GM18520 (cell line): ENCODE results near the gene IL21R.
"Not testable (repeated sequence)": the region's sequence is repeated elsewhere in the genome, so short reads cannot be mapped to it uniquely, and the experiment has no call there.

Experiments used
- ATAC-seq: cut with Tn5 transposase; IDR thresholded peaks from one replicate; pipeline ENCODE4 v1.9.1; 2021; ENCODE audit not compliant: unreplicated experiment

Gene IL21R

DNA sequence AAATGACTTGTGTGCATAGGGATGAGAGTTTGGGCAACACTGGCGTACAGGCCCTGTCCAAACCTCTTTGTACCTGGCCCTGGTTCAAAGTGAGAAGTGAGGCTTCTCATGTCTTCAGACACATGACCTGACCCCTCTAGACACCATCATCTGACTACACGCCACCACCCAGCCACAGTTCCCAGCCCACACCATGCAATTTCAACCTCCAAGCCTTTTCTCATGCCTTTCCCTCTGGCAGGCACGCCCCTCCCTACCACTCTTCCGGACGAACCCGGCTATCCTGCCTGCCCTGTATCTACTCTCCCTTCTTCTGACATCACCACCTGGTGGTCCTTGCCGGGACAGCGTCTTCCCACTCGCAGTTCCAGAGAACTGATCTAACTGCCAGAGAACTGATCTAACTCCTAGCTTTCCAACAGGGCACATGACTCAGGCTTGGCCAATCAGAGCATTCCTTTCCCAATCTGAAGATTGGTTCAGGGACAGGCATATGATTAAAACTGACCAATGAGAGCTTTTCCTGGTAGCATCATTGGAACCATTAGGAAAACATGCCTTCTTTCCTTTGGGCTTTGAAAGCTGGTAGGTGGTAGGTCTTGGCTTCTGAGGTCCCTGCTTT is 27.1 kb upstream of the IL21R start:
- ATAC-seq, result no peak

DNA sequence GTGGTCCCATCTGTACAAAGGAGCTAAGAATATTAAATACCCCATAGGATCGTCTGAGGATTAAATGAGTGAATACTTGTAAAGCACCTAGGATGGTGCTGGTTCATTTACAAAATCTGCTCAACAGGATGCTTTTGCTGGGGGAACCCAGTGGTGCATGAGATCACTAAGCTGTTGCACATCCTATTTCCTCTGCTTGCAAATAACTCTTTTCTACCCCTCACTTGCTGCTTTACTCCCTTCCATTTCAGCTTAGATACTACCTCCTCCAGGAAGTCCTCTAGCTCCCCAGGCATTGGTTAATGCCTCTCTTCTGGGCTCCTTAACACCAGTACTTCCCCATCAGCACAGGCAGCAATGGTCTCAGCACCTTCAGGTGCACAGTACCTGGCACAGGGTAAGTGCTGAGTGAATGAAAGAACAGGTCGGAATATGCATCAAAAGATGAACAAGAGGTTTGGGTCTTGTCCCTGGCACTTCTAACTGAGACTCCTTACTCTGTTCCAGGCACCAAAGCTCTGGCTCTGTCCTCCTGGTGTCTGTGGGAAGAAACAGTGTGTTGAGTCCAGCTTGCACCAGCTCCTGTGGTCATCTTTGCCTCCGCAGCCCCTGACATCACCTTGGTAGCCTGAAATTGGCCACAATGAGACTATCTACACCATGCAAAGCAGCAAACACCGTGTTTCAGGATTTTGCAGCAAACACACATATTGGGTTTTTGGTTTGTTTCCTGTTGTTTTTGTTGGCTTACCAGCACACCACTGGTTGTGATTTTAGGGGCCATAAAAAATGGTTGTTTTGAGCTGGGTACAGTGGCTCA is 24.1 kb upstream of the IL21R start:
- no peak for ATAC-seq

DNA sequence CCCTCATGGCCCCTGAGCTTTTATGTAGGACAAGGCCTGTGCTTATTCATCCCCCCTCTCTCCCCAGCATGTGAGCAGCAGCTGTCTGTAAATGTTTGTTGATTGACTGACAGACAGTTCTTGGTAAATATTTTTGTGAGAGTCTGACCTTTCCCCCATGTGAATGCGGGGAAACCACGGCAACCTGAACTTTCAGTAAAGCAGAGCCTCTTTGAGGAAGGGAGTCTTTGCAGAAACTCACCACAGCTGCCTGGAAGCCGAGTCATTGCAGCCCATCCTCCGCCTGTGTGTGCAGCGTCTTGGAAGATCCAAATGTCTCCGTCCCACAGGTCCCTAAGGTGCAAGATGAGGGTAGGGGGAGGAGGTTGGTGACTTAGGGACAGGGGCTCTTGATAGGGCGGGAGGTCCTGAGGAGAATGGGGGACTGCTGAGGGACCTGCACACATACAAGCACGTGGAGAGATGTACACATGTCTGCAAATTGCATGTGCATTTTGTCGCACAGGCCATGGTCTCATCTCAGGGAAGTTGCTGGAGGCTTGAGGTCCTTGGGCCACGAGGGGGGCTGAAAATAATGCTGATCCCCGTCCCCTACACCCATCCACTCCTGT is 23.0 kb upstream of the IL21R start:
- ATAC-seq, result no peak

DNA sequence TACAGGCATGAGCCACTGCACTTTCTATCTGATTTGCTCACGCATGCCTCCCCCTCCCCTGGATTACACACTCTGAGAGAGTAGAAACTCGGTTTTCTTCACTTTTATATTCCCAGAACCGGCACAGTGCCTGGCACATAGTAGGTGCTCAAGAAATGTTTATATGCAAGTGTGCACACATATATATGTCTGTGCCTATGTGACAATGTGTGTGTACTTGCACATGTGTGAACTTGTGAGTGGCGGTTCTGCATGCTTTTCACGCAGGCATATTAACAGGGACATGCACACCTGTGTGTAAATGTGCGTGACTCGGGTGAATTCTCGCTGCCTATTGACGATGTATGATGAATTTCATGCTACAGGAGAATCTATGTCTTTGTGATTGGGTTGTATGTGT is 22.1 kb upstream of the IL21R start:
- ATAC-seq, result no peak

DNA sequence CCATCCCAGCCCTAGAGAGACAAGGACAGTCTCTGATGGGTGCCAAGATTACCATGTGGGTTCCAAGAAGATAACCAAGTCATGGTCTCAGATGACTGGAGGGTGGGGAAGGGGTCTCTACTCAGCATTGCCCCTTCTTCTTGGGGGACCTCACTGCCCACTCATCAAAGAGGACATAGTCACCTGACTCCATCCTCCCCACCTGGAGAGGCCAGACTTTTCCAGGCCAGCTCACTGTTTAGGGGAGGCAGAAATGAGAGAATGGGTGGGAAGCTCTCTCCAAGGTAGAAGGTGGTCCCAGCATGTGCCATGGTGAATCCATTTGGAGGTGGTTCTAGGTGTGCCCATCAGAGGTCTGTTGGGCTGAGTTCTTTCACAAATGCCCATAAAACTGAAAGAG is 20.7 kb upstream of the IL21R start:
- no peak for ATAC-seq

DNA sequence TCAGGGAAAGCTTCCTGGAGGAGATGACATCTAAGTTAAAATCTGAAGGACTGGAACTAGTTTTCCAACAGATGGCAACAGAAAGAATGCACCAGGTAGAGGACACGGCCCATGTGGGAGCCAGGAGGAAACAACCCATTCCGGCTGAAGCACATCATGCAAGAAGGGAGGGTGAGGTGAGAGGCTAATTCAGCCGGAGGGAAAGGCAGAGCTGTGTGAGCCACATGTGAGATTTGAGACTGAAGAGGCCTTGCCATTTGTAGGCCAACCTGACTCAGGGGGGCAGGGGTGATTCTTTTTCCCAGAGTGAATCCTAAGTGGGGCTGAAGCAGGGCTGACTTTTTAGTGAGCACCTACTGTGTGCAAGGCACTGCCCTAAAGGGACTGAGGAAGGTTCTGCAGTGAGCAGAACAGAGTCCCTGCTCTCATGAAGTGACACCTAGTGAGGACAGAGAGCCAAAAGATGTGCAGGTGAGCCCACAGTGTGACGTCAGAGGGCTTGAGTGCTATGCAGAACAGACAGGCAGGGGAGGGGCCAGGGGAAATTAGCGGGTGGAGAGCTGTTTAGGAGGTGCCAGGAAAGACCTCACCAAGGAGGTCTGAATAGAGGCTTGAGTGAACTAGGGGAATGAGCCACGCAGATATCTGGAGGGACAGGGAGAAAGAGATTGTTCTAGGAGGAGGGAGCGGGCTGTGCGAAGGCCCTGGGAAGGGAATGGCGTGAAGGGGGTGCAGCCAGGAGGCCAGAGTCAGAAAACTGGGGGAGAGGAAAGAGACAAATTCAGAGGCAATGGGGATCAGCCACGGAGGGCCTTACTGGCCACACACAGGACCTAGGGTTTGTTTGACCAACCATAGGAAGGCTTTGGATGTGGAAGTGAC is 19.8 kb upstream of the IL21R start:
- ATAC-seq, result no peak

DNA sequence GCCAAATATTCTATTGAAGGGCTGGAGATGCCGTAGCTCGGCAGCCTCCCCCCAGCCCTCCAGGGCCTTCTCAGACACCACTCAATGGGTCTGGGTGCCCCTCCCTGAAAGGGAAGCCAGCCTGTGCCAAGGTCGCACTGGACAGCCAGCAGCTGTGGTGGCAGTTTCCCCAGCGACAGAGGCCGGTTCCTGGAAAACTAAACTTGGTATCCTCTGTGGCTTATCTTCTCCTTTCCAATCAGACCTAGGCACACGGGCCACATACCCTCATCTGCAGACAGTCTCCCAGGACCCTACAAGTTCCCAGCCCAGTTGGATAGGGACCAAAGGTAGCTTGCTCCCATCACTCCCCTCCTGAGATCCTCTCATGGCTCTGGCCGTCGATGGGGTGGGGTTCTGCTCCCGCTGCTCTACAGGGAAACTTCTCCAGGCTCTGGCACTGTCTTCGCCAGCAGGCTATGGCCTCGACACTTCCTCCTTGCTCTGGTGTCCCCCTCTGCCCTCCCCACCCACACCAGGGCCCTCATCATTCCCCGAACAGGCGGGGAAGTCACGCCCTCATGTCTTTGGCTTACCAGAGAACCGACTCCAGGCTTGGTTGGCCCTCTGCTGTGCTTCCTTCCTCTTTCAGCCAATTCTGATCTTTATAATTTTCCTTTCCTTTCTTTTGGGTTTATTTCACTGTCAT is 18.3 kb upstream of the IL21R start:
- no peak for ATAC-seq

DNA sequence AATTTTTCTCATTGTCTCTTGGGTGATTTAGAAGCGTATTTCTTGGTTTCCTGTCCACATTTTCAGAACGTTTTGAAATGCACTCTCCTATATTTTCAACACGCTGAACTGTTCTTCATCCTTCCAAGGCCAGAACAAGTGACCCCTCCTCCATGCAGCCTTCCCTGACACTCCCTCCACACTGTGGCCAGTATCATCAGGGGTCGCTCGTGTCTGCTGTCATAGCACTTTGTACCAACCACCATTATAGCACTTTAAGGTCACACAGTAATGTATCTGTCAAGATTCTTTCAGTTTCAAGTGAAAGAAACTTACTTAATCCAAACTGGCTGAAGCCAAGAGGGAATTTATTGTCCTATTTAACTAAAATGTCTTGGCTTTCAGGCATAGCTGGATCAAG is 17.5 kb upstream of the IL21R start:
- ATAC-seq, result no peak

DNA sequence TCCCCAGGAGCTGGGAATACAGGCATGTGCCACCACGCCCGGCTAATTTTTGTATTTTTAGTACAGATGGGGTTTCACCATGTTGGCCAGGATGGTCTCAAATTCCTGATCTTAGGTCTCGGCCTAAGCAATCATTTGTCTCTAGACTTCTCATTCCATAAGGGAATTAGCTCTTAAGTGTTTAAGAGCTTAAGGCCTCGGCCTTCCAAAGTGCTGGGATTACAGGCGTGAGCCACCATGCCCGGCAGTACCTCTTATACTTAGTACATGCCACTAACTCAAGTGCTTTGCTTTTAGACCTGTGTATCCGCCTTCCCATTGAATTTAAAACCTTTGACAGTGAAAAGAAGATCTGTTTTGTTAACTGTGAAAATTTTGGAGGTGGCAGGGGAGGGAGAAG is 16.6 kb upstream of the IL21R start:
- no peak for ATAC-seq

DNA sequence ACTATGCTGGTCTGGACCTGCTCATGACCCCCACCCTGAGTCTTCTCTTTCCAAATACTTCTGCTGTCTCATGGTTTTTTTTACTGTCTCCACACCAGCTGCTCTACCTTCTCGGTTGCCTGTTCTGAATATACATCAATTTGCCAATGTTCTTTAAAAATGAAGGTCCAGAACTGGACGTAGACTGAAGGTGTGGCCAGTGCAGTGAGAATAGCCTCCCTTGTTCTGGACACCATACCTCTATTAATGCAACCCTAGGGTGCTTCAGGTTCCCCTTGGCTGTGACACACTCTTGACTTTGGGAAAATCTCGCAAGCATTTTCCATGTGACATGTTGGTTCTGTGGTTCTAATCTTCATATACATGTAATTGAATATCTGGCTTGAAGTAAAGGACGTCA is 15.3 kb upstream of the IL21R start:
- ATAC-seq, result no peak

DNA sequence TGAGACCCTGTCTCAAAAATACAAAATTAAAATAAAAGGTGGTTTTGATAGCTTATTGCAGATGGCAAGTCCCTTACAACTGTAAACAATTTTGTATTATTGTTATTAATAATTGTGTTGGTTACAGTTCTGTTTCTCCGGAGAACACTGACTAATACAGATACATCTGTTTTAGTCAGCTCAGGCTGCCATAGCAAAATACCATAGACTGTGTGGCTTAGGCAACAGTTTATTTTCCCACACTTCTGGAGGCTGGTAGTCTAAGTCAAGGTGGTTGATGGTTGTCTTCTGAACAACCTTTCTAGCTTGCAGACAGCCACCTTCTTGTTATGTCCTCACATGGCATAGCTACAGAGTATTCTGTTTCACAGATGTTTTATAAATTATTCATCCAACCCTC is 14.2 kb upstream of the IL21R start:
- ATAC-seq, result peak; percentile 92

DNA sequence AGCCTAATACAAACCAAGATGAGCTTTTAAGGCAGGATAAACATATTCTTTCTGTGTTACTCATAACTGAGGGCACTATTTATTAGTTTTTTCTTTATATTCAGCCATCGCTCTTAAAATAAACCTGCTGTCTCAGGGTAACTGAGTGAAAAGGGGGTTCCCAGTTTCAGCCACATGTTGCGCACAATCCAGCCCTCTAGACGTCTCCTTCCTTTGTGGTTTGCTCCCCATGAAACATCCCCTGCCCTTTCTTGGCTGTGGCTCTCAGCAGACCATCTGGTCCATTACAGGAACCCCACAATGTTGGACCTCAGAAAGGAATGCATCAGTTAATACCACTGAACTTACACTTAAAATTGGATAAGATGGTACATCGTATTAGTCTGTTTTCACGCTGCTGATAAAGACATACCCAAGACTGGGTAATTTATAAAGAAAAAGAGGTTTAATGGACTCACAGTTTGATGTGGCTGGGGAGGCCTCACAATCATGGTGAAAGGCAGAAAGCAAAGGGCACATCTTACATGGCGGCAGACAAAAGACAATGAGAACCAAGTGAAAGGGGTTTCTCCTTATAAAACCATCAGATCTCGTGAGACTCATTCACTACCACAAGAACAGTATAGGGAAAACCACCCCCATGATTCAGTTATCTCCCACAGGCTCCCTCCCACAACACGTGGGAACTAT is 12.6 kb upstream of the IL21R start:
- ATAC-seq, result no peak

DNA sequence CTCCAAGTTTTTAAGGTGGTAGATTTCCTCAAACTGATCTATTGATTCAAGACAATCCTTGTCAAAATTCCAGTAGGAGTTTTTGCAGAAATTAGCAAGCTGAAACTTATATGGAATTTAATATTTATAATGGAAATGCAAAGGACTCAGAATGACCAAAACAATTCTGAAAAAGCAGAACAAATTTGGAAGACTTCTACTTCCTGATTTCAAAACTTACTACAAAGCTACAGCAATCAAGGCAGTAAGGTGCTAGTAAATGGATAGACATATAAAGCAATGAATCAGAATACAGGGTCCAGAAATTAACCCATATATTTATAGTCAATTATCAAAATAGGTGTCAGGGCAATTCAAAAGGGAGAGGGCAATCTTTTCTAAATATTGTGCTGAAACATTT is 11.8 kb upstream of the IL21R start:
- ATAC-seq, result no peak

DNA sequence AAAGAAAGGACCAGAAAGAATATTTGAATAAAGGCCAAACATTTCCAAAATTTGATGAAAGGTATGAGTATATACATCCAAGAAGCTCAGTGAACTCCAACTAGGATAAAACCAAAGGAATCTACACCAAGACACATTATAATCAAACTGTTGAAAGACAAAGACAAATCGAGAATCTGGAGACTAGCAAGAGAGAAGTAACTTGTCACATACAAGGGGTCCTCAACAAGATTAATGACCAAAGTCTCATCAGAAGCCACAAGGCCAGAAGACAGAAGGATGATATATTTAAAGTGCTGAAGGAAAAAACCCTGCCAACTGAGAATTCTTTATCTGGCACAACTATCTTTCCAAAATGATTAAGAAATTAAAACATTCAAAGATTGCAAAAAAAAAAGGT is 9.3 kb upstream of the IL21R start:
- no peak for ATAC-seq

DNA sequence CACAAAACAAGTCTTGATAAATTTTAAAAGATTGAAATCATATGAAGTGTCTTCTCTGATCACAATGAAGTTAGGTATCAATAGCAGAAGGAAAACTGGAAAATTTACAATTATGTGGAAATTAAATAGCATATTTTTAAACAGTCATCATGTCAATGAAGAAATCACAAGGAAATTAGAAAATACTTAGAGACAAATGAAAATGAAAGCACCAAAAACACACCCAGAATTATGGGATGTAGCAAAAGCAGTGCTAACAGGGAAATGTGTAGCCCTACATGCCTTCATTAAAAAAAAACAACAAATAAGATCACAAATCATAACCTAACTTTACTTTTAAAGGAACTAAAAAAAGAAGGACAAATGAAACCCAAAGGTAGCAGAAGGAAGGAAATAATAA is 7.5 kb upstream of the IL21R start:
- no peak for ATAC-seq

DNA sequence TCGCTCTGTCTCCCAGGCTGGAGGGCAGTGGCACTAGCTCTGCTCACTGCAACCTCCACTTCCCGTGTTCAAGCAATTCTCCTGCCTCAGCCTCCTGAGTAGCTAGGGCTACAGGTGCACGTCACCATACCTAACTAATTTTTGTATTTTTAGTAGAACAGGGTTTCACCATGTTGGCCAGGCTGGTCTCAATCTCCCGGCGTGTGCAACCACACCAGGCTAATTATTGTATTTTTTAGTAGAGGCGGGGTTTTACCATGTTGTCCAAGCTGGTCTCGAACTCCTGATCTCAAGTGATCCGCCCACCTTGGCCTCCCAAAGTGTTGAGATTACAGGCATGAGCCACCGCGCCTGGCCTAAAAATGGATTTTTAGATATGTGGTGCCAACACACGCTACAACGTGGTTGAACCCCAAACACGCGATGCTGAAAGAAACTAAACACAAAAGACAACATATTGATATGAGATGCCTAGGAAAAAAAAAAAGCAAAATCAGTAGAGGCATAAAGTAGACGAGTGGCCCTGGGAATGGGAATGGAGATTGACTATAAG is 3.6 kb upstream of the IL21R start:
- not testable (repeated sequence) for ATAC-seq

DNA sequence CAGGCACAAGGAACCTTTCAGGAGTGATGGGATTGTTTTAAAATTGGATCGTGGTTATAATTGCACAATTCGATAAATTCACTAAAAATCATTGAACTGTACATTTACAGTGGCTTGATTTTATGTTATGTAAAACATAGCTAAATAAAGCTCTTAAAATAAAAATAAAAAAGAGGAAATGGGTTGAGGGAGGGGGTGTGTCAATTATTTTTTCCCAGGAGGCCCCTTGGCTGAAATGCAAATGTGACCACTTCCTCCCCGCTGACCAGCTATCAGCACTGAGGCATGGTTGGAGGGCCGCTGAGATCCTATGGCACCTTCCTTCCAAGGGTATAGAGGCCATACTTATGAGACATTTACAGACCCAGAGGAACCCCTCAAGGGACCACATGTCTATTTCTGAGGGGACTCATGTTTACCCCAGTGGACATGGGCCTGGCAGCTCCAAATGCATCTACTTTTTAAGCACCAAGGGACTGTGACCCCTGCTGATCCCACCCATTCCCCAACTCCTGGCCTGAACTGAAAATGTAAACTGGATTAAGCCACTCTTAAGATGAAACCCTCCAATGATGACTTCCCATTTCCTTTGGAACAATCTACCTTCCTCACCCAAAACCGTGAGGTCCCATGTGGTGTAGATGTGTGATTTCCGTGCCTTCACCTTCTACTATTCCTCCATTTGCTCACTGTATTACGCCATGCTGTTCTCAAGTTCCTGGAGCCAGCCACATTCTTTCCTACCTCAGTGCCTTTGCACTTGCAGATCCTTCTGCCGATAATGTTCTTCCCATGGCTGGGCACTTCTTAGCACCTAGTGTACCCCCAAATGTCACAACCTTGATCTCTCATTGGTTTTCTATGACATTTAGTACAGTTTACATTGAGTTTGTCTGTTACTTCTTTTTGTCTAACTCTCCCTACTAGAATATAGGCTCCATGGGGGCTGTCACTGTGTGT is 2.8 kb upstream of the IL21R start:
- no peak for ATAC-seq

DNA sequence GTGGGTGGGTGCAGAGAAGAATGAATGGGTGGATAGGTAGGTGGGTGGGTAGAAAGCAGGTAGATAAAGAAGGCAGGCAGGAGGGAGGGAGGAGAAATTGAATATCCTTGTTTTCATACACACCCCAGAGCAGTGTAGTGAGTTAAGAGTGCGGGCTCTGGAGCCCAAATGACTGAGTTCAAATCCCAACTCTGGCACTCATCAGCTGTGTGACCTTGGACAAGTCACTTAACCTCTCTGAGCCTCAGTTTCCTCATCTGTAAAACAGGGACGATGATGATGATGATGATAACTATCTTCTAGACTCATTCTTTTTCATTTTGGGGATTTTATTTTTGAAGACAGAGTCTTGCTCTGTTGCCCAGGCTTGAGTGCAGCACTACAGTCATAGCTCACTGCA is 2.0 kb upstream of the IL21R start:
- no peak for ATAC-seq
